SJSA1 (cell line): ENCODE data around the gene SLC39A13. TPM values are rescaled to one million over a fixed set of nuclear protein-coding genes. Genes with fewer than 3 reads are reported as not detected.

Source experiments
- DNase-seq, 2 experiments: peaks; one replicate each; pipeline ENCODE4 v3.0.0-alpha.2; 2015 to 2020; ENCODE audit warnings: low spot score in 2 of 2, low read depth in 1 of 2
- H3K27ac ChIP-seq: fragments of 250-450 bp; sonication (Bioruptor Pico); 2 replicates; pipeline ENCODE4 v1.5.1; 2020; ENCODE audit warnings: mild to moderate bottlenecking, moderate library complexity
- H3K27me3 ChIP-seq: fragments of 250-450 bp; sonication (Bioruptor Pico); replicated peaks from 2 replicates; pipeline ENCODE4 v1.5.1; 2020; ENCODE audit warnings: mild to moderate bottlenecking, moderate library complexity
- H3K36me3 ChIP-seq: fragments of 250-450 bp; sonication (Bioruptor Pico); 2 replicates; pipeline ENCODE4 v1.5.1; 2020; ENCODE audit warnings: mild to moderate bottlenecking
- H3K4me1 ChIP-seq: fragments of 250-450 bp; sonication (Bioruptor Pico); replicated peaks from 2 replicates; pipeline ENCODE4 v1.6.1; 2021; ENCODE audit warnings: mild to moderate bottlenecking
- H3K4me3 ChIP-seq: fragments of 250-450 bp; sonication (Bioruptor Pico); 2 replicates; pipeline ENCODE4 v1.5.1; 2020; ENCODE audit warnings: mild to moderate bottlenecking
- H3K9me3 ChIP-seq: fragments of 250-450 bp; sonication (Bioruptor Pico); replicated peaks from 2 replicates; pipeline ENCODE4 v1.5.1; 2020; ENCODE audit warnings: mild to moderate bottlenecking
- total RNA-seq: library from RNA; depleted of rRNA; stranded (reverse); fragments of >200 nt; shearing (Covaris generic); gene quantifications from 2 replicates; pipeline ENCODE4 v1.2.3, GENCODE V29; 2014; rRNA removed

The SLC39A13 gene
- 42.0 and 76.0 TPM in 2 replicates for total RNA-seq

DNA sequence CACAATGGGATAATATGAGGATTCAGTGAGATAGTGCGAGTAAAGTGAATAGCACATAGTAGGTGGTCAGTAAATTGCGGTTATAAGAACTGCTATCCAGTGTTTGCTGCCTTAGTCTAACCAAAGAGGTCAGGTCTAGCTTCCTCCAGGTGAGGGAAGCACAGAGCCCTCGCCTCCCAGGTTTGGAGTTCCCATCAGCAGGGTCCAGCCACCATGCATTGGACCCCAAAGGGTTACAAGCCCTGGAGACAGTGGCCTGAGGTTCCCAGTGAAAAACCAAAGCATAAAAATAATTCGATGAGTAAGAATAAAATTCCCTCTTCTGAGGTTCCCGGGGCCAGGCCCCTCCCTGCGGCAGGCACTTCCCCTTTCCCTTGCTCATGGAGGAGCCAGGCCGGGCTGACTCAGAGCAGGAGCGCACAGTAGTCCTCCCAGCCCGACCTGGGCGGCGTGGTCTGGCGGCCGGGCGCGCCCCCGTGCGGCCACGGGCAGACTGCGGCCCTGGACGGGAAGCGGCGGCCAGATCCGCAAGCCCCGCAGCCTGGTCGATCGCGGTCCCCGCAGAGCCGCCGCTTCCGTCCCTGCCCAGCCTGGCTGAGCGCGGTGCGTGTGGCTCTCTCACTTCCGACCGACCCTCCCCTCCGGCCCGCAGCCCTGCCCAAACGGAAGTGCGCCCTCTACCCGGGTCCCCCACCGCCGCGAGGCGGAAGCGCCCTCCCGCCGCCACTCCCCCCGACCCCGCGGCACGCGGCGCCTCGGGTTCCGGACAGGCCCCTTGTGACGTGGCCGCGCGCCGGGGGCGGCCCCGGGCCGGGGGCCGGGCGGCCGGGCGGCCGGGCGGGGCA is at the start of gene SLC39A13:
Gene SLC39A13 (plus strand): TSS at position 845 of the 845 bp plus-strand sequence. CDS start 1,505 bp downstream, outside the sequence.
- peak within 1 kb of the TSS; percentile 65 for H3K4me3 ChIP-seq
- H3K27me3 ChIP-seq: no peaks in the 10 kb centered on the region
- H3K9me3 ChIP-seq: no peaks in the 10 kb centered on the region
- DNase-seq: peak; percentile 96 to 97
- H3K4me1 ChIP-seq: peaks cover 24% of the 10 kb centered on the region
- H3K27ac ChIP-seq: peak within 1 kb of the TSS; percentile 82
- H3K36me3 ChIP-seq: peaks cover 24% of the 10 kb centered on the region

DNA sequence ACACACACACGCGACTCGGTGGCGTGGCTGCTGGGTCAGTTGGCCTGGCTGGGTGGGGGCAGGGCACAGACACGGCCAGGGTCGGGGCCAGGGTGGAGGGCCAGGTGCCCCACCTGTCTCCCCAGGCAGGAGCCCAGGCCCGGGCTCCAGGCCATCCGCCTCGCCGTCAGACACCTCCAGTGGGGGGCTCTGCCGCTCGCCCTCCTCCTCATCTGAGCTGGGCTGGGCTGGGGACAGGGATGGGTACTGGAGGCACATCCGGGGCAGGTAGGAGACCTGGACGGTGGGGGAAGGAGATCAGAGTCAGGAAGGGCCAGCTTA is 49.7 kb upstream of the SLC39A13 start:
- H3K4me1 ChIP-seq: peaks cover 9% of the 10 kb centered on the region
- H3K36me3 ChIP-seq: no peaks in the 10 kb centered on the region
- no peak for DNase-seq
- H3K27ac ChIP-seq: no peak overlapping the region
- no peaks in the 10 kb centered on the region for H3K9me3 ChIP-seq
- H3K4me3 ChIP-seq: no peak overlapping the region
- H3K27me3 ChIP-seq: no peaks in the 10 kb centered on the region

DNA sequence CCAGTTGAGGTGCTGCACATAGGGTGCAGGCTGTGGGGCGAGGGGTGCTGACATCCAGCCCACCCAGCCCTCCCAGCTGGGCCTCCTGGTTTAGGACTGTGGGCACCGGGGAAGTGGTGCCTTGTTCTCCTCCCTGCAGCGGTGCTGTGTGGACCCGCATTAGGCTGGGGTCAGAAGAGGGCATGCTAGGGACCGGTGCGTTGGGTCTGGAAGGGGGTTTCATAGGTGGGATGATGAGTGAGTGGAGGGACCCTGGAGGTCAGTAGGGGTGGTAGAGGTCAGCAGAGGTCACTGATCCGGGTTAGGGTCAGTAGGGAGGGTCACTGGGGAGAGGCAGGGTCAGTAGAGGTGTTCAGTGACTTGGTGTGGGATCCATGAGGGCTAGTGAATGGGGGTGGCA is 49.2 kb upstream of the SLC39A13 start:
- DNase-seq: no peak
- no peaks in the 10 kb centered on the region for H3K27me3 ChIP-seq
- peaks cover 9% of the 10 kb centered on the region for H3K4me1 ChIP-seq
- H3K36me3 ChIP-seq: no peaks in the 10 kb centered on the region
- H3K9me3 ChIP-seq: no peaks in the 10 kb centered on the region
- no peak overlapping the region for H3K4me3 ChIP-seq
- no peak overlapping the region for H3K27ac ChIP-seq

DNA sequence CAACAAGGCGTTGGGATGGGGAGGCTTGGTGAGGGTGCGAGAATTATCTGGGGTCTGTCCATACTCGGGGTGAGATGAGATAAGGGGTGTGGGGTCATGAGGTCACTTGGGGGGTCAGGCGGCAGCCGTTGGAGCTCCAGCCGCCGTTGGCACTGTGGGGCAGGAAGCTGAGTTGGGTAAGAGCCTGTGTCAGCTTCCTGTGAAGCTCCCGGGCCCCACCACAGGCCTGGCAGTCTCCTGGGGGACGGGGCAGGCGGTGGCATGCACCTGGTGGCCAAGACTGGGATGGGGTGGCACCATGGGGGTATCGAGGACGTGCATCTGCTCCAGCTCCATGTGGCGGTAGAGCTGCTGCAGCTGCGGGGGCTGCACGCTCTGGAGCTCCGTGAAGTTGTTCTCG is 48.8 kb upstream of the SLC39A13 start:
- no peak for DNase-seq
- Histone ChIP-seq H3K27ac (no peak overlapping the region), H3K27me3 (no peaks in the 10 kb centered on the region), H3K4me3 (no peak overlapping the region), H3K36me3 (no peaks in the 10 kb centered on the region), H3K4me1 (peaks cover 9% of the 10 kb centered on the region), H3K9me3 (no peaks in the 10 kb centered on the region)

DNA sequence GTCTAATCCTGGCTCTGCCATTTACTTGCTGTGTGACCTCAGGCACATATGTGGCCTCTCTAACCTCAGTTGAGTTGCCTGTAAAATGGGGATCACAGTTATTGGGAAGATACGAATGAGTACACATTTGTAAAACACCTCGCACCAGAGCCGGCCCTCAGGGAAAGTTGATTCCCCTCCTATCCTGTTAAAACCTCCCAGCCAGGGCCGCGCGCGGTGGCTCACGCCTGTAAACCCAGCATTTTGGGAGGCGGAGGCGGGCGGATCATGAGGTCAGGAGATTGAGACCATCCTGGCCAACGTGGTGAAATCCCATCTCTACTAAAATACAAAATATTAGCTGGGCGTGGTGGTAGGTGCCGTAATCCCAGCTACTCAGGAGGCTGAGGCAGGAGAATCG is 48.0 kb upstream of the SLC39A13 start:
- no peaks in the 10 kb centered on the region for H3K27me3 ChIP-seq
- no peaks in the 10 kb centered on the region for H3K9me3 ChIP-seq
- peaks cover 5% of the 10 kb centered on the region for H3K4me1 ChIP-seq
- H3K27ac ChIP-seq: no peak overlapping the region
- no peak for DNase-seq
- no peak overlapping the region for H3K4me3 ChIP-seq
- no peaks in the 10 kb centered on the region for H3K36me3 ChIP-seq

DNA sequence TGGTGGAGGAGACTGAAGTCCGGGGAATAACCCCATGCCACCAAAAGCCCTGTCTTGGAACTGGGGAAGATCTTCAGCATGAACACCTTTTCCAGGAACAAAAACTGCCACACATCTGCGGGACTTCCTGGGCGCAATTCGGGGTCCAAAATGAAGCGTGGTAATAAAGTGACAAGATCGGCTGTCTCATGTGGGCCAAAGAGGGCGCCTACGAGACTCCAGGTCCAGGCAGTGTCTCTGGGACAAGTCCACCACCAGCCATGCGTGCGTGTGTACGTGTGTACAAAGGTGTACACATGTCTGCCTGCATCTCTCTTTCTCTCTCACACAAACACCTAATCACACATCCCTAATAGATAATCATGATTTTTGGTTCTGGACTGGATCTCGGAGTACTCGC is 47.0 kb upstream of the SLC39A13 start:
- Histone ChIP-seq H3K36me3 (no peaks in the 10 kb centered on the region), H3K4me3 (no peak overlapping the region), H3K27ac (no peak overlapping the region), H3K4me1 (no peaks in the 10 kb centered on the region), H3K27me3 (no peaks in the 10 kb centered on the region), H3K9me3 (no peaks in the 10 kb centered on the region)
- DNase-seq: no peak

DNA sequence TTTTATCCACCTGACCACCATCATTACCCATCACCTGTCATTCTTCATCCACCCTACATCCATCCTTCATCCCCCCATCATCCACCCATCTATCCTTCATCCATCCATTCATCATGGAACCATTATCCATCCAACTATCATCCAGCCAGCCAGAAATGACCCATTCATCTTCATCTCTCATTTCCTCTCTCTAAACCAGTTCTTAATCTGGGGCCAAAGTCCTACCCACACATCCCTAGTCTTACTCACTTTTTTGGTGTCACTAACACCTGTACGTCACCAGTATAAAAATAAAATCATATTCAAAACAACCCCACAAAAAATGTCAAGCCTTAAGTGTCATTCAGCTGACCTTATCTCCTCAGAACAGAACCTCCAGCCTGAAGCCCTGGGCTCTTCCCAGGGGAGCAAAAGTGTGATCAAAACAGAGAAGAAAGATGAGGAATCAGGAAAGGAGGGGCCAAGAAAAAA is 42.3 kb upstream of the SLC39A13 start:
- H3K27me3 ChIP-seq: no peaks in the 10 kb centered on the region
- H3K4me1 ChIP-seq: no peaks in the 10 kb centered on the region
- H3K36me3 ChIP-seq: no peaks in the 10 kb centered on the region
- no peak for DNase-seq
- no peaks in the 10 kb centered on the region for H3K9me3 ChIP-seq
- H3K4me3 ChIP-seq: no peak overlapping the region
- no peak overlapping the region for H3K27ac ChIP-seq

DNA sequence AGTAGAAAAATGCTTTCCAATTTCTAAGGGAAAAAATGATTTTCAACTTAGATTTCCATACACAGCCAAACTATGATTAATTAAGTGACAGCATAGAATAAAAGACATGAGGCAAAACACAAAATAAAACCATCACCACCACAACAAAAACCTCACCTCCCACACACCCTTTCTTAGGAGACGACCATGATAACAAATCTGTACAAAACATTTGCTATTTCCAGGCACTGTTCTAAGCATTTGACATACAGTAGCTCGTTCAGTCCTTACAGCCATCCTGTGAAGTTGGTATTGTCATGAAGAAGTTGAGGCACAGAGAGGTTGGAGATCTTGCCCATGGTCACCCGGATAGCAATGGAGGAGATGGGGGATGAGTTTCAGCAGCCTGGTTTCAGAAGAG is 38.7 kb upstream of the SLC39A13 start:
- H3K27me3 ChIP-seq: no peaks in the 10 kb centered on the region
- H3K4me1 ChIP-seq: peaks cover 11% of the 10 kb centered on the region
- no peaks in the 10 kb centered on the region for H3K9me3 ChIP-seq
- no peak overlapping the region for H3K27ac ChIP-seq
- H3K4me3 ChIP-seq: no peak overlapping the region
- no peaks in the 10 kb centered on the region for H3K36me3 ChIP-seq
- DNase-seq: no peak

DNA sequence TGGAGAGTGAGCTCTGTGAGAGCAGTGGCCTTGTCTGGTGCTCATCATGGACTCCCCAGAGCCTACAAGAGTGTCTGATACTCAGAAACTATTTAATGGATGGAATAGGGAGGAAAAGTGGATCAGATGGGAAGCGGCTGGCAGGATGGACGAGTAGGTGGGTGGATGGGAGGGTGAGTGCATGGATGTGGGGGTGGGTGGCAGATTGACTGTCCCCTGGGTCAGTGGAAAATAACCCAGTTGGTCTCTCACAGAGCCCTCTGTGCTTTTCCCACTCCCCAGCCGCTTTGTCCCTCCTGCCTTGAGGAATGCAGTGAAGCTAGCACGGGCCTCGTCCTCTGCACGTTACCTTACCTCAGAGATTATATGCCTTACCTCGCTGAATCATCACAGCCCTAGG is 36.0 kb upstream of the SLC39A13 start:
- no peaks in the 10 kb centered on the region for H3K9me3 ChIP-seq

DNA sequence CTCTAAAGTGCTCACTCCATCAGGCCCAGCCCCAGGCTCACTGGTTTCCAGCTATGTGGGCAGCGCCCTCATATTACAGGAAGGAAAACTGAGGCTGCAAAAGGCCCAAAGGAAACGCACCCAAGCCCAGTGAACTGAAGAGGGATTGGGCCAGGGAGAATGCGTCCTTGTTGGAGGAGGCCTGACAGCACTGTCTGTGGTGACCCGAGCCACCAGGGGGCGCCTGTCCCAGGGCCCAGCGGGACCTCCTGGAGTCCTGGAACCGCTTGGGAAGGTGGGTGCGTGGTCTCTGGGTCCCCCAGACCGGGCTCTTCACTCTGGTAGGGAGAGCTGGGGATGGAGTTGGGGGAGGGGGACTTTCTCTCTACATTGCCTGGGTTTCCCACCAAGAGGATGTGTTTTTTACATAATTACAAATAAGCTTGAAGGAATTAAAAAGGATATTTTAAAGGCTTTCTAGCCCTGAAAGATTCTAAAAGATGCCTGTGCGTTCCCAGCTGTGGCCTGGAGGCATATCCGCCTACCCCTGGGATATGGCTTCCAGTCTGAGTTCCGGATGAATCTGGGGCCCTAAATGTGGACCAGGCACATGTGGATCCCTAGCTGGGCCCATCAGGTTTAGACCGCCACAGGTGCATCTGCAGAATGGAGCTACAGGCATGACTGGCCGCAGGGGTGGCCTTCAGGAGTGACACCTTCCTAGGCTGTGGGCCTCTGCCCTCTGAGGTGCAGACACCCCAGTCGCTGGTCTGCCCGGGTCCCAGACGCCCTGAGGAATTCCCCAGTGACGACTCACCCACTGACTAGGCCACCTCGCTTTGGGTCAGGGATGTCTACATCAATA is 34.3 kb upstream of the SLC39A13 start:
- DNase-seq: peak; percentile 44 to 82
- Histone ChIP-seq H3K4me1 (peaks cover 11% of the 10 kb centered on the region), H3K36me3 (no peaks in the 10 kb centered on the region), H3K27me3 (no peaks in the 10 kb centered on the region), H3K9me3 (no peaks in the 10 kb centered on the region), H3K4me3 (no peak overlapping the region), H3K27ac (no peak overlapping the region)

More for the DNA sequence above, 36.0 kb upstream of the SLC39A13 start:
- Histone ChIP-seq H3K27me3 (no peaks in the 10 kb centered on the region), H3K4me1 (peaks cover 11% of the 10 kb centered on the region), H3K27ac (no peak overlapping the region), H3K36me3 (no peaks in the 10 kb centered on the region), H3K4me3 (no peak overlapping the region)
- DNase-seq: no peak

DNA sequence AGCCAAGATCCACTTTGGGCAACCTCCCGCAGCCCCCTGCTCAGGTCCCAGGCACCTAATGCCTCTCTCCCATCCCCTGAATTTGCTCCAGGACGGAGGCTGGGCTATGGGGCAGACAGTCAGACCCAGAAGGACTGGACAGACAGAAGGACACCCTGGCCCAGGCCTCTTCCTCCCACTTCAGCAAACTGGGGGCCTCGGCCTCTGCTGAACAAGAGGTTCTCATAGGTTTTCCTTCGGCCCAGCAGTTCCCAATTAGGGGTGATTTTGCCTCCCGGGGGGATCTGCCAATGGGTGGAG is 33.7 kb upstream of the SLC39A13 start:
- no peak for DNase-seq
- Histone ChIP-seq H3K27ac (no peak overlapping the region), H3K9me3 (no peaks in the 10 kb centered on the region), H3K4me3 (no peak overlapping the region), H3K36me3 (no peaks in the 10 kb centered on the region), H3K27me3 (no peaks in the 10 kb centered on the region), H3K4me1 (peaks cover 11% of the 10 kb centered on the region)

DNA sequence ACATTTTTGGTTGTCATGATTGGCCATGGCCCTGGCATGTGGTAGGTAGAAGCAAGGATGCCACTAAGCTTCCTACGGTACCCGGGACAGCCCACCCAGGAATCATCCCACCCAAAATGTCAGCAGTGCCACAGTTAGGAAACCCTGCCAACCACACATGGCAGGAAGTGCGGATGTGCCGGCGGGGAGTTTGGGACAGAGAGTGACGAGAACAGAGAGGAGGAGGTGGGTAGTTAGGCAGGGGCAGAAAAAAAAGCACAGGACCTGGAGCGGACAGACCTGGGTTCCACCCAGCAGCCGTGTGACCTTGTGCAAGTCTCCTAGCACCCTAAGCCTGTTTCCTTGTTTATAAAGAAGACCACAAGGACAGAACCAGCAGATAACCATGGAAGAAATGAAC is 33.4 kb upstream of the SLC39A13 start:
- no peak overlapping the region for H3K4me3 ChIP-seq
- H3K27me3 ChIP-seq: no peaks in the 10 kb centered on the region
- H3K27ac ChIP-seq: no peak overlapping the region
- DNase-seq: no peak
- no peaks in the 10 kb centered on the region for H3K9me3 ChIP-seq
- H3K4me1 ChIP-seq: peaks cover 11% of the 10 kb centered on the region
- H3K36me3 ChIP-seq: no peaks in the 10 kb centered on the region

DNA sequence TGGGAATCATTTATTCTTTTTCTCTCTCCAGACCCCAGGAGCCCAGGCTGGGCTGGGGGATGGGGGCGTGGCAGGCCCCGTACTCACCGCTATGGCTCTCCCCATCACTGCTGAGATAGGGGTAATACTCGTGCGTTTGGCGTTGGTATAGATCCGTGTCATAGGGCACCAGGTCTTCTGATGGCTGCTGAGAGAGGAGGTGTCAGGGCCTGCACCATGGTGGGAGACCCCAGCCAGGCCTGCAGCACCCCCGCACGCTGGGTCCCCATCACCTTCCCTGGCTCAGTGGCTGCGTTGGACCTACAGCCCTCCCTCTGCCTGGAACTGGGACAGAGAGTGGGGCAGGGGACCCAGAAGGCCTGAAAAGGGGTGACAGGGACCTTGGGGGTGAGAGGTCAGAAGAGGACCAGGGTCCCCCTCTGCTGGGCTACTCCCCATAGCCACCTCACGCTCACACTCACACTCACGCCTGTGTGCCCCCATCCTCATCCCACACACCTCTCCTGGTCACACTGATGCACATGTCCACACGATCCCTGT is 32.8 kb upstream of the SLC39A13 start:
- Histone ChIP-seq H3K36me3 (no peaks in the 10 kb centered on the region), H3K27ac (no peak overlapping the region), H3K9me3 (no peaks in the 10 kb centered on the region), H3K27me3 (no peaks in the 10 kb centered on the region), H3K4me3 (no peak overlapping the region), H3K4me1 (peaks cover 11% of the 10 kb centered on the region)
- DNase-seq: peak in 1 of 2 experiments; percentile 36

DNA sequence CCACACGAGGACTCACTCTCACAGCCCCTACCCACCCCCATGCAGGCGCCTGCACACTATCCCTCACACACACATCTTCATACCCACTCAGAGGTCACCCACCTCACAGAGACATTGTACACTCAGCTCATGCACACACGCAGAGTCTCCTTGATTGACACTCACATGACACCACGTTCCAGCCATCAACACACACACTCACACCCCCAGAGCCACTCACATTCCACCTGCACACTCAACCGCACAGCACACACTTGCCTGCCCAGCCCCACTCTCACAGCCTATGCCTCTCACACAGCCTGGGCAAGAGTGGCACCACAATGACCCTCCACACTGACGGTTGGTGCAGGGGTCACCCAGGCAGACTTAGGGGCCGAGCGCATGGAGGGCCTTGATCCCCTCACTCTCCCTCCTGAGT is 32.3 kb upstream of the SLC39A13 start:
- Histone ChIP-seq H3K4me3 (no peak overlapping the region), H3K27me3 (no peaks in the 10 kb centered on the region), H3K9me3 (no peaks in the 10 kb centered on the region), H3K36me3 (no peaks in the 10 kb centered on the region), H3K4me1 (peaks cover 11% of the 10 kb centered on the region), H3K27ac (no peak overlapping the region)
- no peak for DNase-seq
